HG03575 (cell line): ENCODE measurements around the gene GNAS-AS1.

Experiments used
- ATAC-seq: cut with Tn5 transposase; IDR thresholded peaks from one replicate; pipeline ENCODE4 v1.9.1; 2021; ENCODE audit not compliant: unreplicated experiment, insufficient number of reproducible peaks, low FRiP score; ENCODE audit errors: extremely low read depth

GNAS-AS1 gene

DNA sequence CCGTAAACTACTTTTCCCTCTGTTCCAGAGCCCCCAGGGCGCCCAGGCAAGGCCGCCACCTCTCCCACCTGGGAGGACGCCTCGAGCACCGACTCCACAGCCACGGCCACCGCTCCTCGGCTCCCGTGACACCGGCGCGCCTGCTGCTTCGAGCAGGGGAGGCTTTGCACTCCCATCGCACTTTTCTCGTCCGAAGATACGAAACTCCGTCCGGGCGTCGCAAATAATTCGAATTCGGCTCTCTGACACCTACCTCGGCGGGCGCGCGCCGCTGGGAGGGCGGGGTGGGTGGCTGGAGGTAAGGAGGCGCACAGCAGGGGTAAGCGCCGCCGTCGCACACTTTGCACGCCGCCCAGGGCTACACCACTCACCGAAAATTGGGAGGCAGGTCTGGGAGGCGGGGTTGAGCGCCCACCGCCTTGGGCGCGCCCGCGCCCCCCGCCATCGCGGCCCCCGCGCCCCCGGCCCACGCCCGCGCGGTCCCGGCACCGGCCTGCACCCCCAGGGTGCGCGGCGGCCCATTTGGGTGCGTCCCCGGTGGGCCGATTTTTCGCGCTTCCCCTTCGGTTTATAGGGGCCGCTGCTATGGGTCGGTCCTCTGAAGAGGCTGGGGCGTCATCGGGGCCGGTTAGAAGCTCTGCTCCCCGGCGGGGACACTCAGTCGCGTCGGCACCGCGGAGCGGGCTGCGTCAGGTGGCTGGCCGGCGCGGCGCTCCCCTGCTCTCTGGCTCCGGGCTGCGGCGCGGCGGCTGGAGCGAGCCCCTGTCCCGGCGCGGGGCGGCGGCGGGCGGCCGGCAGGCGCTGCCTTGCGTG lies 38.0 kb upstream of the GNAS-AS1 start:
- no peak for ATAC-seq

- no peak for ATAC-seq
These were observed 37.4 kb upstream of the GNAS-AS1 start for GRCh38 chr20:58888103-58888502.

DNA sequence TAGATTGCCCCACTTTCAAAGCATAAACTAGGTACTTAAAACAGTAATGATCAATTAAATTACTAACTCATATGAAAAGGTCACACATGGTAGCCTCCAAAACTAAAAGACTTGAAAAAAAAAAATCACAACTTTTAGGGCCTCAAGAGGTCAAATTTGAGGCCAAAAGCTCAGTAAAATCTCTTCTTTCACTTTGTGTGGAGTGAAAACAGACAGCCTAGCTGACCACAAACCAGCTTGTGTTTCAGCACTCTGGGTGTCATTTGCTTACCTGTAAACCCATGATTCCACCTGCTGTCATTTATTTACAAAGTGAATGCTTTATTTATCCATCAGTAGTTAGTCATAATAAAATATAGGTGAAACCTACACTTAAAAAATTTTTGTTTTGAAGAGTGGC lies 35.8 kb upstream of the GNAS-AS1 start:
- no peak for ATAC-seq

- ATAC-seq = no peak
These were observed 34.3 kb upstream of the GNAS-AS1 start for GRCh38 chr20:58884966-58885365.

GRCh38 chr20:58883241-58883691 lies 32.6 kb upstream of the GNAS-AS1 start:
- ATAC-seq = no peak

DNA sequence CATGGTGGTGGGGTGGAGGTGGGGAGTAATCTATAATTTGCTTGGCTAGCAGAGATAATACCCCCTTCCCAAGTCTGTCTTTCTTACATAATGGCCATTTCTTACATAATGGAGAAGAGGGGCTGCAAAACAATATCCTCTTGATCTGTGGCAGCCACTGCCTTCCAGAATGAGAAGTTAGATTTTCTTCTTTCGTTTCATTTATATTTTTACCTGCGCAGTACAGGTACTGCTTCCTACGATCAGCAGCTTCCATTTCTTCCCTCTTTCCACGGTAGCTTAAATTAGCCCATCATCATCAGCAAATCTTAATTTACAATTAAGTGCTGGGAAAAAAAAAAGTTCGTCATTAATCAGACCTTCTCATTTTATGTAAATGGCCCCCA lies 32.0 kb upstream of the GNAS-AS1 start:
- no peak for ATAC-seq

DNA sequence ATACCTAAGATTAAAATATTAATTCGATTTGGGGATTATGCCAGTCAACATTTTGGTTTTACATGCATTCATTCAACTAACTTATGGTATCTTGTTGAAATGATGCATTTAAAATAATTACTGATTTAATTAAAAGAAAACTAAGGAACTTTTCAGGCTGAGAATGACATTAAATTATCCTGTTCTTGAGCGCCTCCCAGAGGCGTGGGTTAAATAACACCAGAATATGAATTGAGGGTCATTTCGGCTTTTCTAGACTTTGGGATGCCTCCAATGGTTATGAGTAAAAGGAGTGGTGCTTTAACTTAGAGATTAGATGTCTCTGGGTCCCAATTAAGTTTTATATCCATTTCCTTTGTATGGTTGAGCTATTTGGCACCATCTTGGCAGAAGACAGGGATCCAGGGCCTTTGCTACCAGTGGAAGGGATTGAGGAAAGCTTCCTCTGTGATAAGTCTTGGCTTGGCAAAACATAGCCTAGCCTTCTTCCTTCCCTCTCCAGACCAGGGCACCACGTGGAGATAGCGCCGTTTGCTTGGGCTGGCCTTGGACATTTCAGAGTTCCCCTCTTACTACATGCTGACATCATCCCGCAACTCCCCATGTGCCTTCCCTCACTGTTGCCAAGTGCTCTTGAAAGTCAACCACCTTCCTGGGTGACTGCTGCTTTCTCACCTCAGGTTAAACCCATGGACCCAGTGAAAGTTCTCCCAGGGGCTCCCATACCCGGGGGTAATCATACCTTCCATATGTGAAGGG lies 30.5 kb upstream of the GNAS-AS1 start:
- ATAC-seq = no peak

DNA sequence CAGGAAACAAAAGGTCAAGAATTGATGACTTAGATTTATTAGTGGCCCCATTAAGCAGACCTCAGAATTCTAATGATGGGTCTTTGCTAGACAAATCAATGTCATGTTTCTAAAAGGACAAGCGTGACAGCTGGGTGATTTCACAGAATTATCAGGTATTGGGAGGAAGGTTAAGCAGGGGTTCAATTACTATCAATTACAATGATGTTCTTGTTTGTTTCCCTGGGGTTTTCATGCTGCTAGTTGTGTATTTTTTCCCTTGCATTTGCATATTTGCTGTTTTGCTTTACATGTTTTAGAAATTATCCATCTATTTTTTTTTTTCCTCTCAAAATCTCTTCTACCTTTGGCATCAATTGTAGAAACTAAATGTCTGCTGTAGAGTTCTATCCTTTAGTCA lies 29.7 kb upstream of the GNAS-AS1 start:
- no peak for ATAC-seq

DNA sequence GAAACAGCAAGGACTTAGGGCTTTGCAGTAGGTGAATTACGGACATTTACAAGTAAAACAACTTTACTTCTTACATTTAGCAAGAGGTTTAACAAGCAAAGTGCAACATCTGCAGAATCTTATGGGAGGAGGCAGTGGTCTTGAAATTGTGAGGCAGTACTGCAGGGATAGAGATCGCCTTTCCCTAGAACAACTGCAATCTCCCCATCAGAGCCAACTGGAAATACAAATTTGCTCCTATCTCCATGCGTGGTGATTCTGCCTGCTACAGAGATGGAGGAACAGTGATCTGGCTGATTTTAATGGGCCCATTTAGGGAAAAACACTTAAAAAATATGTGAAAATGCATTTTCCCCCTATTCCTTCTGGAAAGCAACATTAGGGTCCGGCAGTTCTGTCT lies 27.7 kb upstream of the GNAS-AS1 start:
- ATAC-seq = no peak

DNA sequence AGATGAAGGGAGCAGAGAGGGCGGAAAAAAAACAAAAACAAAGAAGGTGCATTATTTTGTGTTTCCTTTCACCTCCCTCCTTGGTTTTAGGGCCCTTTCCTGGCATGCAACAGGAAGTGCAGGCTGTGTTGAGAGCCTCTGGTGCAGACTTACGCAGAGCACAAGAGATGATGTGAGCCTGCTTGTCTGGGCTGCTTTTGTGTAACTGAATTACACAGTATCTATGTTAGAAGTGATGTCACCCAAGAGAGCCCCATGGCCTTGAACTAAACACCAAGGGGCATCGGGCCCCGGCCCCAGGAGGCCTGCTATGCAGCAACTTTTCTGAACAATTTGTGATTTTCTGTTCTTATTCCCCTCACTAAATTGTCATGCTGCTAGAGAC lies 27.3 kb upstream of the GNAS-AS1 start:
- ATAC-seq = no peak

DNA sequence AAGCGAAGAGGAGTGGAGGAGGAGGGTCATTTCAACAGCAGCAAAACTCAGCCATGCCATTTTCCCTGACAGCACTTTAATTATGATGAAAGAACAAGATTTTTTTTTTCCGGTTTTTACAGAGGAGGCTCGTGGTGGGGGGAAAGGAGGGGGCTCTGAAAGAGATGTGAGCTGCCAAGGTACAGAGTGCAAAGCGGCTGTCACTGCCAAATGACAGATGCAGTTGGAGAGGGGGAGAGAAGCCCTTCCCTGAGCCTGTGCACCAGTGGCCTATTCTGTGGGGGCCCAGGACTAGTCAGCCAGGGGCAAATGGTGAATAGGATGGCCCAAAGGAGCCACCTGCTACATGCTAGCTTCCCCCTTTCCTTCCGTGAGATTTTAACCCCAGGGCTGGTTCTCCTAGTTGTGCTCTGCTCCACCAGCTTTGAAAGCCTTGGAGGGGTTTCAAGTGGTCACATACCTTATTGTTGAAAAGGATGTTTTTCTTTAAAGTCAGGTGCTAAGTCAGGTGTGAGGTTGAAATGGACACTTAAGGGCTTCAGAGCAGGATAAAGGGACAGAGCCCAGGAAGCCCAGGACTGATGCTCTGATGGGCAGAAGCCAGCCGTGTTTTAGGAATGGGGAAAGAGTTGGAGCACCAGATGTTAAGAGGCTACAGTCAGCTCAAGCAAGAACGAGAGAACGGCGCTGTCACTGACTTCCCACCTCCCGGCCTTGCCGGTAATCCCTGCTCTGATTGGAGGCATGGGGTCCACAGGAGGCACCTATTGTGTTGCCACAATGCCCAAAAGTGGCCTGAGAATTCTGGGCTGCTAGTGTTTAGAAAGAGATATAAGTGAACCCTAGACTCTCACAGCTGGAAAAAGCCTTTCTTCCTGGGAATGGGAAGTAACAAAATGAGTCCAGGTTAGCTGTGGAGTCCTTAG lies 26.6 kb upstream of the GNAS-AS1 start:
- no peak for ATAC-seq

- no peak for ATAC-seq
These were observed 25.7 kb upstream of the GNAS-AS1 start for GRCh38 chr20:58876437-58876836.

DNA sequence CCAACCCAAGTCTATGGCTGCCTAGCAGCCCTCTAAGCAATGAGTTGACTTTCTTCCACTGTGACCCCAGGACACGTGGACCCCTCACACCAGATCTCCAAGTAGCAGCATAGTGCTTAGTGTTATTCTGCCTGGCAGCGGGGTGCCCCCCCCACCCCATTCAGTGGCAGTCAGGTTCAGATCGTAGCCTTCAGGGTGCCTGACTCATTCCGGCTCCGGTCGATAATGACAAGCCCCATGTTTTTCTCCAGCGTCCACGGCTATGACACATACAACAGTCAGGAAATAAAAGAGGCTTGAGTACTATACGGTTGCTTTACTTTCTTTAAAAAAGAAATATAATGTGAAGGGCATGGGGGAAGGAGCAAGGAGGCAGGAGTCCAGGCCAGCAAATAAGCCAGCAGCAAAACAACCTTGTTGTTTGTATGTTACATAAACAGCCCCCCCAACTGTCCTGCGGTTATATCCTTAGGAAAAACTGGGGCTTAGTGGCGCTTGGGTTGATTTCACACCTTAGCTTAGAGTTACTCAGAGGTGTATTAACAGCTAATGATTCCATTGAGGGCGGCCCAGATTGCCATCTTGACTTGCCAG lies 24.9 kb upstream of the GNAS-AS1 start:
- ATAC-seq = no peak

DNA sequence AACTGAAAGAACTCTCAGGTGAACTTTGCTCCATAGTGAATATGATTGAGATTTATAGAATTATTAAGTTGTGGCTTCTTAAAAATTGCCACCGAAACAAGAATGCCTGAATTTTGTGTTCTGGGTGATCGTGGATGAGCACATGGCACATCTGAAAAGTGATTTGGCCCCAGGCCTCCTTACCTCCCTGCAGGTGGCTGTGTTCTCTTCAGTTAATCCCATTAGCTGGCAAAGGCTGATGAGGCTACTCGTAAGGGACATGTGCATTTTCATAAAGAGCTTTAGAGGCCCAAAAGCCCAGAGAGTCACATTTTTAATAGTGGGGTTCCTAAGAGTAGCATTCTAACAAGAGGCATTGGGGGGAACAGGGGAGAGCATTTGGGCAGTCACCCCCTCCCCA lies 24.4 kb upstream of the GNAS-AS1 start:
- no peak for ATAC-seq

- no peak for ATAC-seq
These were observed 23.8 kb upstream of the GNAS-AS1 start for GRCh38 chr20:58874469-58874868.

- ATAC-seq = no peak
These were observed 20.9 kb upstream of the GNAS-AS1 start for GRCh38 chr20:58871533-58872102.

- no peak for ATAC-seq
These were observed 19.8 kb upstream of the GNAS-AS1 start for GRCh38 chr20:58870293-58871014.

- ATAC-seq = no peak
These were observed 19.0 kb upstream of the GNAS-AS1 start for GRCh38 chr20:58869662-58870227.
